ENCODE data around the gene CDC25B.

CDC25B gene

GRCh38 chr20:3795511-3796468 lies at the start of gene CDC25B:
CDC25B (plus strand) TSS chr20:3796310; CDS start chr20:3796532, 222 bp downstream.
- peak; percentile 95 for DNase-seq (ENCODE audit: low spot score)

- DNase-seq (ENCODE audit: low spot score) = no peak
Measured at GRCh38 chr20:3747471-3747870, 48.6 kb upstream of the CDC25B start.

- DNase-seq (ENCODE audit: low spot score) = no peak
Measured at GRCh38 chr20:3748073-3748472, 48.0 kb upstream of the CDC25B start.

- DNase-seq (ENCODE audit: low spot score) = no peak
Measured at GRCh38 chr20:3749087-3749688, 46.9 kb upstream of the CDC25B start.

- DNase-seq (ENCODE audit: low spot score) = peak; percentile 98
Measured at GRCh38 chr20:3749689-3750531, 46.2 kb upstream of the CDC25B start.

GRCh38 chr20:3751305-3751674 lies 44.8 kb upstream of the CDC25B start:
- no peak for DNase-seq (ENCODE audit: low spot score)

- DNase-seq (ENCODE audit: low spot score) = peak; percentile 70
Measured at GRCh38 chr20:3751675-3752385, 44.3 kb upstream of the CDC25B start.

- no peak for DNase-seq (ENCODE audit: low spot score)
Measured at GRCh38 chr20:3752386-3752759, 43.7 kb upstream of the CDC25B start.

GRCh38 chr20:3753098-3753497 lies 43.0 kb upstream of the CDC25B start:
- DNase-seq (ENCODE audit: low spot score) = peak; percentile 77

- DNase-seq (ENCODE audit: low spot score) = no peak
Measured at GRCh38 chr20:3753501-3754275, 42.4 kb upstream of the CDC25B start.

GRCh38 chr20:3754276-3754630 lies 41.9 kb upstream of the CDC25B start:
- DNase-seq (ENCODE audit: low spot score) = no peak

GRCh38 chr20:3755269-3755668 lies 40.8 kb upstream of the CDC25B start:
- no peak for DNase-seq (ENCODE audit: low spot score)

- no peak for DNase-seq (ENCODE audit: low spot score)
Measured at GRCh38 chr20:3755814-3756480, 40.2 kb upstream of the CDC25B start.

GRCh38 chr20:3757268-3757667 lies 38.8 kb upstream of the CDC25B start:
- DNase-seq (ENCODE audit: low spot score) = no peak

- no peak for DNase-seq (ENCODE audit: low spot score)
Measured at GRCh38 chr20:3758566-3758965, 37.5 kb upstream of the CDC25B start.

- DNase-seq (ENCODE audit: low spot score) = no peak
Measured at GRCh38 chr20:3759316-3759823, 36.7 kb upstream of the CDC25B start.

- DNase-seq (ENCODE audit: low spot score) = no peak
Measured at GRCh38 chr20:3759884-3760283, 36.2 kb upstream of the CDC25B start.

GRCh38 chr20:3760655-3761348 lies 35.3 kb upstream of the CDC25B start:
- no peak for DNase-seq (ENCODE audit: low spot score)

- no peak for DNase-seq (ENCODE audit: low spot score)
Measured at GRCh38 chr20:3763671-3764601, 32.2 kb upstream of the CDC25B start.

All from D341Med (cell line).